ENCODE results near the gene WWOX. TPM values are rescaled to one million over a fixed set of nuclear protein-coding genes. Genes with fewer than 3 reads are reported as not detected.

Gene WWOX
- total RNA-seq, 1 experiment from 2014 or later: 35.6 TPM

DNA sequence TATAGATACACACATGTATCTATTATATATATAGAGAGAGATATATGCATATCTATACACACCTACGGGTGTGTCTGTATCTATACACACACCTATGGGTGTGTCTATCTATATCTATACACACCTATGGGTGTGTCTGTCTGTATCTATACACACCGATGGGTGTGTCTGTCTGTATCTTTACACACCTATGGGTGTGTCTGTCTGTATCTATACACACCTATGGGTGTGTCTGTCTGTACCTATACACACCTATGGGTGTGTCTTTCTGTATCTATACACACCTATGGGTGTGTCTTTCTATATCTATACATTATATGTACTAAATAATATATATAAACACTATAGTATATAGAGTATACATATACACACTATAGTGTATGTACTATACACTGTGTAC is 762.6 kb downstream of the WWOX start:
- Histone ChIP-seq H4K20me1 (ENCODE audit: insufficient read depth) (no peaks in the 10 kb centered on the region), H3K4me3 (no peak overlapping the region), H3F3A (ENCODE audit: insufficient read depth, low read depth) (no peaks in the 10 kb centered on the region), H3K9me2 (ENCODE audit: insufficient read depth) (no peaks in the 10 kb centered on the region), H3K4me1 (replicated peaks; ENCODE audit: insufficient read depth) (no peaks in the 10 kb centered on the region), H3K9me3 (ENCODE audit: insufficient read depth, low read depth) (no peaks in the 10 kb centered on the region), H2AFZ (no peak overlapping the region), H3K79me2 (ENCODE audit: low read depth) (no peaks in the 10 kb centered on the region), H3K27me3 (ENCODE audit: insufficient read depth, low read depth) (no peaks in the 10 kb centered on the region), H3K36me3 (ENCODE audit: low read depth) (no peaks in the 10 kb centered on the region), H3K27ac (no peak overlapping the region), H3K4me2 (no peak overlapping the region)
- ChIA-PET POLR2A (ENCODE audit: unreplicated experiment) (no interaction called here), CTCF (no interaction called here)
- DNase-seq: no peak
- BruUV-seq (replicated peaks): no TSS peak
- intact Hi-C loops (cut with micrococcal nuclease; ENCODE audit: unreplicated experiment): no loop called here
- TF ChIP-seq EZH2 (IDR thresholded peaks at IDR 0.05; ENCODE audit: low read depth): no peak
- TF ChIP-seq, protein P1, sequence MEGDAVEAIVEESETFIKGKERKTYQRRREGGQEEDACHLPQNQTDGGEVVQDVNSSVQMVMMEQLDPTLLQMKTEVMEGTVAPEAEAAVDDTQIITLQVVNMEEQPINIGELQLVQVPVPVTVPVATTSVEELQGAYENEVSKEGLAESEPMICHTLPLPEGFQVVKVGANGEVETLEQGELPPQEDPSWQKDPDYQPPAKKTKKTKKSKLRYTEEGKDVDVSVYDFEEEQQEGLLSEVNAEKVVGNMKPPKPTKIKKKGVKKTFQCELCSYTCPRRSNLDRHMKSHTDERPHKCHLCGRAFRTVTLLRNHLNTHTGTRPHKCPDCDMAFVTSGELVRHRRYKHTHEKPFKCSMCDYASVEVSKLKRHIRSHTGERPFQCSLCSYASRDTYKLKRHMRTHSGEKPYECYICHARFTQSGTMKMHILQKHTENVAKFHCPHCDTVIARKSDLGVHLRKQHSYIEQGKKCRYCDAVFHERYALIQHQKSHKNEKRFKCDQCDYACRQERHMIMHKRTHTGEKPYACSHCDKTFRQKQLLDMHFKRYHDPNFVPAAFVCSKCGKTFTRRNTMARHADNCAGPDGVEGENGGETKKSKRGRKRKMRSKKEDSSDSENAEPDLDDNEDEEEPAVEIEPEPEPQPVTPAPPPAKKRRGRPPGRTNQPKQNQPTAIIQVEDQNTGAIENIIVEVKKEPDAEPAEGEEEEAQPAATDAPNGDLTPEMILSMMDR (conservative IDR thresholded peaks at IDR 0.05): no peak

DNA sequence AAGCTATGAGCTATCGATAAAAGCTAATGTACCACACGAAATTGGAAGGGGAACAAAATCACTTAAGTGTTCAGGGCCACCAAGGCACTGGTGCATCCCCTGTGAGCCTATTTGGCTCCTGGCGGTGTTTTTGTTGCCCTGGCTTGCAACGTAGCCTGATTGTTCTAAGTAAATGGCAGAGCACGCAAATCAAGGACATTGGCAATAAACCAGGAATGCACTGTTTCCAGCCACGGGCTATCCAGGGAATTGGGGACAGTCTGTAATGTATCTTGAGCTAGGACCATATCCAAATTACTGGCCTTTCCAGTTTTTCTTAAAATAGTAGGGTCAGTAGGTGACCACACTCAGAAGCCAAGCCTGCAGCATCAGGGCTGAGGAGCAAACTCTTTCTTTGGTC is 767.1 kb downstream of the WWOX start:
- ChIA-PET POLR2A (ENCODE audit: unreplicated experiment) (no interaction called here), CTCF (no interaction called here)
- no peak for DNase-seq
- BruUV-seq (replicated peaks): no TSS peak
- Histone ChIP-seq H3K4me3 (no peak overlapping the region), H4K20me1 (ENCODE audit: insufficient read depth) (no peaks in the 10 kb centered on the region), H3F3A (ENCODE audit: insufficient read depth, low read depth) (no peaks in the 10 kb centered on the region), H3K9me3 (ENCODE audit: insufficient read depth, low read depth) (no peaks in the 10 kb centered on the region), H3K27ac (no peak overlapping the region), H3K79me2 (ENCODE audit: low read depth) (no peaks in the 10 kb centered on the region), H3K4me1 (replicated peaks; ENCODE audit: insufficient read depth) (no peaks in the 10 kb centered on the region), H3K36me3 (ENCODE audit: low read depth) (no peaks in the 10 kb centered on the region), H2AFZ (no peak overlapping the region), H3K4me2 (no peak overlapping the region), H3K9me2 (ENCODE audit: insufficient read depth) (no peaks in the 10 kb centered on the region), H3K27me3 (ENCODE audit: insufficient read depth, low read depth) (no peaks in the 10 kb centered on the region)
- TF ChIP-seq, protein P1 (conservative IDR thresholded peaks at IDR 0.05): no peak
- TF ChIP-seq EZH2 (IDR thresholded peaks at IDR 0.05; ENCODE audit: low read depth): no peak
- intact Hi-C loops (cut with micrococcal nuclease; ENCODE audit: unreplicated experiment): no loop called here

DNA sequence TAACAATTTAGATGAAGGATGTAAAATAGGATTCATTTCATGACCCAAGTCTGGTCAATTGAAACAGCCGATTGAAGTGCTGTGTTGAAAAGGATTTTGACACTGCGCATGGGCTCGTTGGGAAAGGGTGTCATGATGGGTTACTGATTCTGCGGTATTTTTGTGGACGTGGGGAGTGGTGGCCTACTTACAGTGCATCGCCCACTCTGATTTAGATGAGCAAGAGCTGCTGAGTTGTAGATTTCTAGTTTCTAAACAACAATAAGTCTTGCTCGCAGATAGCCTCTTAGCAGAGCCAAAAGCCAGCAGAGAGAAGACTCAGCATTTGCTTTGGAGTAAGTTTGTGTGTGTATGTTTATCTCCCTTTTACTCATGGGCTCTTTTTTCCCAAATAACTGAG is 770.0 kb downstream of the WWOX start:
- no peaks in the 10 kb centered on the region for H3K9me3 ChIP-seq (ENCODE audit: insufficient read depth, low read depth)
- no peak for TF ChIP-seq EZH2 (IDR thresholded peaks at IDR 0.05; ENCODE audit: low read depth)
- TF ChIP-seq, protein P1 (conservative IDR thresholded peaks at IDR 0.05): no peak

More for the DNA sequence above, 770.0 kb downstream of the WWOX start:
- CTCF ChIA-PET: no interaction called here
- Histone ChIP-seq H4K20me1 (ENCODE audit: insufficient read depth) (no peaks in the 10 kb centered on the region), H3K4me3 (no peak overlapping the region), H3F3A (ENCODE audit: insufficient read depth, low read depth) (no peaks in the 10 kb centered on the region), H3K4me1 (replicated peaks; ENCODE audit: insufficient read depth) (no peaks in the 10 kb centered on the region), H3K79me2 (ENCODE audit: low read depth) (no peaks in the 10 kb centered on the region), H3K4me2 (no peak overlapping the region), H2AFZ (no peak overlapping the region), H3K27ac (no peak overlapping the region), H3K27me3 (ENCODE audit: insufficient read depth, low read depth) (no peaks in the 10 kb centered on the region), H3K9me2 (ENCODE audit: insufficient read depth) (no peaks in the 10 kb centered on the region), H3K36me3 (ENCODE audit: low read depth) (no peaks in the 10 kb centered on the region)
- no TSS peak for BruUV-seq (replicated peaks)
- intact Hi-C loops (cut with micrococcal nuclease; ENCODE audit: unreplicated experiment): no loop called here
- no peak for DNase-seq
- POLR2A ChIA-PET (ENCODE audit: unreplicated experiment): no interaction called here

Measured in PC-9 (cell line).